H54 (cell line): ENCODE results near the gene ANKS1B.

Source experiments
- DNase-seq: peaks from one replicate; pipeline ENCODE4 v3.0.0; 2011; ENCODE audit warnings: low spot score, mixed read lengths; ENCODE audit not compliant: insufficient read length
- FAIRE-seq: peaks from 3 replicates; lab custom pipeline; 2011; peaks lifted over from hg19 to GRCh38; lab: Jason Lieb, UNC
- POLR2A ChIP-seq: IDR thresholded peaks from 2 replicates; pipeline ENCODE4 v1.6.1; 2011; ENCODE audit warnings: low read depth, mild to moderate bottlenecking, low read length

ANKS1B gene

DNA sequence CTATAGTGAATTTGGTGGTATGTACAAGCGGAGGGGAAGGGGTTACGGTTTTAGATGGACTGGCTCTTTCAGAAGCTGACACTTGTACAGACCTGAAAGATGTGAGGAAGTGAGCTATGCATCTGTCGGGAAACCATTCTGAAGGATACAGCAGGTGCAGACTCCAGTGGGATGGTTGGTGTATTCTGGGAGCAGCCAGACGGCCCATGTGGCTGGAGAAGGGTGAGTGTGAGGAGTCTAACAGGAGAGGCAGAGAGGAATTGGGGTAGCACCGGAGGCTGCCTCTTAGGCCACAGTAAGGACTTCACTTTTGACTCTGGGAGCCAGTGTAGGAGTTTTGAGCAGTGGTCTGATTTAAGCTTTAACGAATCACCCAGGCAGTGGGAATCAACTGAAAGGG, 1248.9 kb downstream of the ANKS1B start:
- FAIRE-seq, result no peak
- no peak for TF ChIP-seq POLR2A

DNA sequence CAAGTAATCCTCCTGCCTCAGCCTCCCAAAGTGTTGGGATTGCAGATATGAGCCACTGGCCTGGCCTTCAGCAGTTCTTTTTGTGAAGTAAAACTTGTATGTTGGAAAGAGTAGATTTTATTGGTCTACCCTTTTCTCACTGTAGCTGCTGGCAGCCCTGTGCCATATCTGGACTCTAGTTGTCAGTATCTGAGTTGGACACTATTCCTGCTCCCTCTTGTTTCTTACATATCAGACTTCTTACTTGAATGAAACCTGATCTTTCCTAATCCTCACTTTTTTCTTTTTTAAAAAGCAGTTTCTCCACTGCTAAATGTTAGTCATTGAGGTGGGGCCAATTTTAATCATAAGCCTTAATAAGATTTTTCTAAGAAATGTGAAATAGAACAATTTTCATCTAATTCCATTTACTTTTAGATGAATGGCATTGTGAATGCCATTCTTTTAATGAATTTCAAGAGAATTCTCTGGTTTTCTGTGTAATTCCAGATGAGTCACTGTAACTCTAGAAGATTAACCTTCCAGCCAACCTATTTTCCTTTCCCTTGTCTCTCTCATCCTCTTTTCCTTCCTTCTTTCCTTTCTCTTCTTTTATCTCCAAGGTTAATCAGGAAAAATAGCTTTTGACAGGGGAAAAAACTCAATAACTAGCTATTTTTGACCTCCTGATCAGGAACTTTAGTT, 1250.9 kb downstream of the ANKS1B start:
- no peak for DNase-seq
- TF ChIP-seq POLR2A, result no peak

More for the DNA sequence above, 1248.9 kb downstream of the ANKS1B start:
- DNase-seq, result no peak

DNA sequence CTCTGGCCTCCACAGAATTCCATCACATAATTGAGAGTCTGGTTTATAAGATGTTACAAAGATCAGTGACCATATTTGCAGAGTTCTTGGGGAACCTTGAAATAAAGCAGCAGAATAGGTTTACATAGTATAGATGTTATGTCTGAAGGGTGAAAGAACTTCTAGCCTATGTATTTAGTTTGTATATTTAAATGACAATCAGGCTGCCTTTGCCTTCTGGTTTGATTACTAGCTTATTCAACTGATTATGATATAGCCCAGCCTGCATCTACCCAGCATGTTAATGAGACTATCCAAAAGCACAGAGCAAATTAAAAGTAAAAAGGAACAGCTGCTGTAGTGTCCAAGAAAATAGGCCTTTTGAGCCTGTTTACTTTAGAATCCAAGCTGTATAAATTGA, 1254.3 kb downstream of the ANKS1B start:
- FAIRE-seq (no peak), DNase-seq (no peak)
- no peak for TF ChIP-seq POLR2A

More for the DNA sequence above, 1250.9 kb downstream of the ANKS1B start:
- FAIRE-seq, result no peak

DNA sequence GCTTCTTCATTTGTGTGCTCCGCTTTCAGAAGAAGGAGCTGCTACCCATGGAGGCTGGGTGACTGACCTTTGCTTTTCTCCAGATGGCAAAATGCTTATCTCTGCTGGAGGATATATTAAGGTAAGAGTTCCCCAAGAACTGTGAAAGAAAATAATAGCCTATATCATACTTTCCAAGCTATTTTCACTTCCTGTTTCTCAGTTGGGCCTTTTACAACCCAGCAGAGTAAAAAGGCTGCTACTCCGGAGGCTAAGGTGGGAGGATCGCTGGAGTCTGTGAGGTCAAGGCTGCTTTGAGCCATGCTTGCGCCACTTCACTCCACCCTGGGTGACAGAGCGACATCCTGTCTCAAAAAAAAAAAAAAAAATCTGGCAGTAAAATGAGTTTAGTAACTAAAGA, 1257.5 kb downstream of the ANKS1B start:
- TF ChIP-seq POLR2A, result no peak
- DNase-seq, result no peak
- FAIRE-seq, result no peak

DNA sequence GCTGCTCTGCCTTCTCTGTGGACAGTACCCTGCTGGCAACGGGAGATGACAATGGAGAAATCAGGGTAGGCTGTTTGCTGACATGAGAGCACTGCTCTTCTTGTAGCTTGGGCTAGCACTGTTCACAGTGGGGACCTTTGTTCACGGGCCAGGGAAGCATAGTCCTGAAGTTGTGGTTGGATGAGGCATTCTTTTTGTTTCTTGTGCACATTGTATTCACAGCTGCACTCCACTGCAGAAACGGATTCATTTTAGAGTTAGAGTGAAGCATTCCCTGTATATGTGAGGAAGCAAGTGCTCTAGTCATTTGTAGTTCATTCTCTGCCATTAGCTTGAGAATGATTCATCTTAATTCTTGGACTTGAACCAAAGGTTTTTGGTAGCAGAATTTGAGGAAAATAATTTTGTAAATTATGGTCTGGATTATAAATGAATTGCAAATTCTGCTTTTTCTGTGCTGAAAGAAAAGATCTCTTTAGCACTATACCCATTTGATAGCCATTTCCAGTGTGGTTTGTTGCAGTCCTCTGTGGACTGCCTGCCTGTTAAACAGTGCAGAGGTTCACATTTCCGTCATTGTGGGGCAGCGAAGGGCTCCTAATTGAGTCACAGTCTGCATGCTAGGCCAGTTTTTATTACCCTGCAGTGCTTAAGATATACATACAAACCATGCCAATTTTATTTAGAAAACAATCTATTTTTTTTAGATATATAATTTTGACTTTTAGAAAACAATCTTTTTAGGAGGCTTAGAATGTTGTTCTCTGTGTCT, 1259.1 kb downstream of the ANKS1B start:
- TF ChIP-seq POLR2A, result no peak
- DNase-seq, result peak; percentile 39
- peak; percentile 86 for FAIRE-seq

DNA sequence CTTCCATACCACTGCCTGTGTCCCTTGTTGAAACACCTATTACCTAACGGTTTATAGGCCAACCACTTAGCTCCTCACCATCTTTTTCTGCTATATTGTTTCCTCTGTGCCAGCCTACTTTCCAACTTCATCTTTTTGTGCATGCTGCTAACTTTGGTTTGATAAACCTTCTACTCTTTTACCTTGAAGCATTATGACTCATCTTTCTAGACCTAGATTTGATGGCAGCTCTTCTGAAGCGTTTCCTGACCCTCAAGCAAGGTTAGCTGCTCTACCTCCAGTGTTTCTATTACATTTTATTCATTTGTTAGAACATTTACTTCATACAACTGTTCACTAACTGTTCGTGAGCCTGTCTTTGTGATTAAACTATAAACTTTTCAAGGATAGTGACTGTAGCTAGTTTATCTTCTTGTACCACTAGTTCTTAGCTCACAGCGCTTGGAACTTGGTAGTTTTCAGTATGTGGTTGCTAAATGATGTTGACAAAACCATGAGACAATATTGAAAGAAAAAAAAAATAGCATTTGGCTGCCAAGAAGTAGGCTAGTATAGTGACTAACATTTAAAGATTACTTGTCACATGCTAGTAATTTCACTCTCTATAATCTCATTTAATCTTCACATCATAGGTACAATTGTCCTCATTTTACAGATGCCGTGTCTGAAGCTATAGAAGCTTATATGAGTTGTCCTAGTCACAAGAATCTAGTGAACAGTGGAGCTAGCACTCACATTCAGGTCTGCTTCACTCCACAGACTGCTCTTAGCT, 1260.2 kb downstream of the ANKS1B start:
- FAIRE-seq (no peak), DNase-seq (no peak)
- no peak for TF ChIP-seq POLR2A

DNA sequence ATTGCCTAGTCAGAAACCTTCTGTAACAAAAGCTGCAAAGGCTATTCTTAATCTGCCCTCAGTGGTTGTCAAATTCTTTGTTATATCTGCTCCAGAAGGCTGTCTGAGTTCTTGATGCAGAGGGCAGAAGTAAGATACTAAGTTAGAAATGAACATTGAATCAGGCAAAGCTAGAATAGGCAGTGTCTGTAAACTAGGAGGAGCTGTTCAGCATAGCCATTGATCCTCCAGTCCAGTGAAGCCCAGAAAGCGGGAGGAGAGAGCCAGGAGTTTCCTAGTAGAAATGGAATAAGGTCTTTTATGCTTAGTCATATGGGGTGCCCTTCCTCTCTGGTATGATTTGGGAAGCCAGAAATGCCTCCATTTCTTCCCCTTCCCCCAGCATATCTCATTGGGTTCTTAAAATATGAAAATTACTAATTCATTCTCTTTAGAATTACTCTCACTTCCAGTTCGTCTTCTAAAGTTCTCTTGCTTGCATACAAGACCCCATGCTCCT, 1263.5 kb downstream of the ANKS1B start:
- FAIRE-seq, result no peak

DNA sequence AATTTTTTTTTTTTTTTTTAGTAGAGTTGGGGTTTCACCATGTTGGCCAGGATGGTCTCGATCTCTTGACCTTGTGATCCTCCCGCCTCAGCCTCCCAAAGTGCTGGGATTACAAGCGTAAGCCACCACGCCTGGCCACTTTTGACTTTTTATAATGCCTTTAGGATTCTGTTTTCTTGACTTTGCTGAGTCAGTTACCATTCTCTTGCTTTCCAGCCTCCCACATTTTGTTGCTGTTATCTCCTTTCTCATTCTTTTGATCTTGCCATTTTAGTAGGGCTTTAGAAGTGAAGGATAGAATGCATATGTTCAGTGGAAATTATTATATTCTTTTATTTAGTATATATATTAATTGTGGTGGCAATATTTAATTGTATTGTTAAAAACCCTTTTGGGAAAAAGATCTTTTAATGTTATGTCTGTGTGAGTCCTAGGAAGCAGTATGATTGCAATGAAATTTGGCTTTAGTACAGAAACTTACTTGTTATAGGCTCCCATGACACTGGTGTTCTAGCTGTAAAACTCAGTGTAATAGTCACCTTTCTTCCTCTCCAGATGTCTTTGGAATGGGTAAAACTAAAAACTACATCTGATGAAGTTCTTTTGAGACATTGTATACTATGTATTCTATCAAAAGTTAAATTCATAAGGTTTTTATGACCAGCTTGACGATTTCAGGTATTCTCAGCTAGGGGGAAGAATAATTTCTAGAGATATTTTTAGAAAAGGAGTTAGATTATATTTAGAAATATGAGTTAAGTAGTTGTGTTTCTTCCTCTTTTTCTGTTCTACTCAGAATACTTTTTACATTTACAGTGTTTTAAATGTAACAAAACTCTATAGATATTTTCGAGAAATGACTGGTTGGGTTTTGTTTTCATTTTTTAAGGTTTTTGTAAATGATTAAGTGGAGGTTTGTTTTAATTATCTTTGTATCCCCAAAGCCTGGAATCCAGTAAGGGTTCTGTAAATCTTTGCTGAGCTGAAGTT, 1264.9 kb downstream of the ANKS1B start:
- DNase-seq, result no peak
- FAIRE-seq, result no peak
- no peak for TF ChIP-seq POLR2A

More for the DNA sequence above, 1263.5 kb downstream of the ANKS1B start:
- DNase-seq, result no peak
- no peak for TF ChIP-seq POLR2A

DNA sequence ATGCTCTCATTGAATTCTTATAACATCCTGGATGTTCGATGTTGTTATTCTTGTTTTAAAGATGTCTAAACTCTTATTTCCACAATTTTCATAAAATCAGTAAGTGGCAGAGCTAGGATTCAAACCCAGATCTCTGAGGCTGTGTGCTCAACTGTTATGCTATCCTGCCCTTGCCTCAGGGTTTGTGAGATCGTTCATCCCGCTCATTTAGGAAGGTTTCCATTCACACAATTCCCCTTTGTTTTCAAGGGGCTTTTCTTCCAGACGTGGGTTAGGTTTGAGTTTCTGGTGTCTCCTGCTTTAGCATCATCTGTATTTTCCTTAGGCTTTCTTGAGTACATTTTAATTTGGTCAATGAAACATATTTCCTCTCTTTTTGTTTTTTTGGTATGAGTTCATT, 1270.3 kb downstream of the ANKS1B start:
- no peak for TF ChIP-seq POLR2A
- DNase-seq (no peak), FAIRE-seq (no peak)

DNA sequence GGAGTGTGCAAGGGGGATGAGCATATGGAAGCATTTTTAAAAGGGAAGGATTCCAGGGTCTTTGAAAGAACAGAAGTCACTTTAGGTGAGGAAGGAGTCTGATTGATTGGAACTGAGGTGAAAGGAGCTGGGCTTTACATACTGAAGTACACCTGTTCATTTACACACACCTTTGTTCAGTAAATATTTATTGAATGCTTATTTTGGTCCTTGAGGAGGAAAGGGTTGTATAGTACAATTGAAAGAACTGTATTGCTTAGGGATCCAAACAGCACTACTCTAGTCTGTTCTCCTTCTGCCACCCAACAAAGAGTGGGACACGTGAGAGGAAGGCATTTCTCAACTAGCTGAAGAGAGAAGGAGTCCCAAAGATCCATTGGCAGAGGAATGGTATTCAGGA, 1275.7 kb downstream of the ANKS1B start:
- TF ChIP-seq POLR2A, result no peak
- no peak for FAIRE-seq
- no peak for DNase-seq

DNA sequence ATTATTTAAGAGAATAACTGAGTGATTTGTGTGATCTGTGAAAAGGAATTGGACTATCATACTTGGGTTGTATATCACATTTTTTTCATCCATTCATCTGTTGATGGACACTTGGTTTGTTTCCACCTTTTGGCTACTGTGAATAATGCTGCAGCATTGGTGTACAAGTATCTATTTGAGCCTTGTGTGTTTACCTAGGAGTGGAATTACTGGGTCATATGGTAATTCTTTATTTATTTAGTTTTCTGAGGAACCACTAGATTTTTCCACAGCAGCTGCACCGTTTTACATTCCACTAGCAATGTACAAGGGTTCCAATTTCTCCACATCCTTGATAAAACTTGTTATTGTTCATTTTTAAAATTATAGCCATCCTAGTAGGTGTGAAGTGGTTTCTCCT, 1283.6 kb downstream of the ANKS1B start:
- FAIRE-seq, result no peak
- TF ChIP-seq POLR2A, result no peak
- no peak for DNase-seq

DNA sequence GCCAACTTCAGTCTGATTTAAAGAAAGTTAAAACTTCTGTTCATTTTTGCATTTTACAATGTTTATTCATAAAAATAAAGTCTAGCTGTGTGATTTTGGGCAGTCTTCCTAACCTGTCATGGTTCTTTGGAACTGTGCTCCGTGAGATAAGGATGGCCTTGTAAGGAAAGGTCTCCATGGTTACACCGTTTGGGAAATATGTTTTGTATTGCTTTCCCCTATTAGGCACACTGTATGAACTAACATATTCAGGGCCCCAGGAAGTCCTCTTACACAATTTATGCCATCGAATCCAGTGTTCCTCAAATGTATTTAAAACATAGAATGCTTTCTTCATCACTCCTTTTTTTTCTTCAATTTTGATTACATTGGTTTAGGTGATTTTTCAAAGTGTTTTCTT, 1285.2 kb downstream of the ANKS1B start:
- no peak for TF ChIP-seq POLR2A
- DNase-seq (no peak), FAIRE-seq (no peak)

DNA sequence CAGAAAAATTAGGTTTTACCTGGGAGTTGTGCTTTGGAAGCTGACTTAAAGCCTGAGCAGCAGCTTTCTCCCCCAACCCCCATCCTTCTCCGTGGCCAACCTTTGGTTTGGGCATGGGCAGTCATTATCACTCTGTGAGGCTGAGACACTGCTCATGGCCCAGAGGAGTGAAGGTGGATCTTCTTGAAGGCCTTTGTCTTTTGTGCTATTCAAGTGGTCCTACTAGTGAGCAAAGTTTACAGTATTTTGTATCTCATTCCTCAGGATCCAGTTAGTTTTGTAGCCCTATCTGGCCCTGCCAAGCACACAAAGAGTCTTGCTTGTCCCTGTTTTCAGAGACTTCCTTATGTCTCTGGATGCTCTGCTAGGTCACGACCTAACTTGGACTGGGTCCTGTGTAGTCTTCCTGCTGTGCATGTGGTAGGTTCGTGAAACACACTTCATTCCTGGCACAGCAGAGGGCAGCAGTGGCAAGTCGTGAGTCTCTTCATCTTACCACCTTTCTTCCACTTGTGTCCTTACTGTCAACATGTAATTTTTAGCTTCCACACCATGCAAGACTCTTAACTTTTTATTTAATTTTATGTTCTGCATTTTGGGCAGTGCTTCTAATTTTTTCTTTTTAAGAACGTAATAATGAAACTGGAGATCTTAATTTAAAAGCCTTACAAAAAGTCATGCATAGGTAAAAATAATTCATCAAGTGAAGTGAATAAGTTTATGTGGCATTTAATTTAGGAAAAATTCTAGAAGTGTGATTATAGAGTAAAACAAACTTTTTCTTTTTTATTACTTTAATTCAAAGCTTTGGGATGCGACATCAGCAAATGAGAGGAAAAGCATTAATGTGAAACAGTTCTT, 1285.9 kb downstream of the ANKS1B start:
- no peak for TF ChIP-seq POLR2A
- peak; percentile 98 for FAIRE-seq
- DNase-seq, result peak; percentile 24
